HepG2 (cell line): Measurements from ENCODE around the gene BRMS1. TPM values are rescaled to one million over a fixed set of nuclear protein-coding genes. Genes with fewer than 3 reads are reported as not detected.

Source experiments
- ATF1 ChIP-seq: IDR thresholded peaks from 2 replicates; pipeline ENCODE4 v1.6.1; 2016; ENCODE audit warnings: mild to moderate bottlenecking, control low read depth
- CBX5 ChIP-seq: sonication (generic); formaldehyde crosslinking; IDR thresholded peaks from 2 replicates; pipeline ENCODE4 v1.4.0; 2020; ENCODE audit warnings: missing genetic modification reagents, borderline replicate concordance
- EED ChIP-seq: sonication (generic); formaldehyde crosslinking; IDR thresholded peaks from 2 replicates; pipeline ENCODE4 v1.5.0; 2020; ENCODE audit warnings: mild to moderate bottlenecking, missing genetic modification reagents
- ELF3 ChIP-seq: IDR thresholded peaks from 2 replicates; pipeline ENCODE4 v1.6.1; 2016; ENCODE audit warnings: missing genetic modification reagents, missing compliant biosample characterization
- FLYWCH1 ChIP-seq: sonication (generic); formaldehyde crosslinking; IDR thresholded peaks from 2 replicates; pipeline ENCODE4 v1.8.1; 2023; ENCODE audit warnings: mild to moderate bottlenecking, missing genetic modification reagents
- NFYB ChIP-seq: sonication (generic); formaldehyde crosslinking; IDR thresholded peaks from 2 replicates; pipeline ENCODE4 v1.4.0; 2020; ENCODE audit warnings: missing genetic modification reagents
- PHB2 ChIP-seq: fragments of 450-650 bp; IDR thresholded peaks from 2 replicates; pipeline ENCODE4 v1.6.1; 2018; ENCODE audit not compliant: partially characterized antibody
- YEATS4 ChIP-seq: sonication (generic); formaldehyde crosslinking; IDR thresholded peaks from 2 replicates; pipeline ENCODE4 v1.4.0; 2020; ENCODE audit warnings: missing genetic modification reagents, borderline replicate concordance
- ZHX2 ChIP-seq, 2 experiments: sonication (generic) in 1 of 2; formaldehyde crosslinking in 1 of 2; IDR thresholded peaks; 2 replicates each; pipeline versions ENCODE4 v1.6.1 to v1.9.0; 2014 to 2022; ENCODE audit warnings: antibody characterized with exemption in 1 of 2, borderline replicate concordance in 1 of 2, inconsistent platforms in 1 of 2, low read depth in 1 of 2, missing genetic modification reagents in 1 of 2
- ZNF180 ChIP-seq: sonication (generic); formaldehyde crosslinking; IDR thresholded peaks from 2 replicates; pipeline ENCODE4 v1.4.0; 2020; ENCODE audit warnings: low read depth, missing genetic modification reagents, borderline replicate concordance
- ZNF225 ChIP-seq: sonication (generic); formaldehyde crosslinking; IDR thresholded peaks from 2 replicates; pipeline ENCODE4 v1.4.0; 2020; ENCODE audit warnings: mild to moderate bottlenecking, missing genetic modification reagents
- ZNF333 ChIP-seq: sonication (generic); formaldehyde crosslinking; IDR thresholded peaks from 2 replicates; pipeline ENCODE4 v1.4.0; 2020; ENCODE audit warnings: mild to moderate bottlenecking, missing genetic modification reagents, borderline replicate concordance
- ZNF724P ChIP-seq: sonication (generic); formaldehyde crosslinking; IDR thresholded peaks from 2 replicates; pipeline ENCODE4 v1.8.0; 2022; ENCODE audit warnings: missing genetic modification reagents, borderline replicate concordance
- ZNF749 ChIP-seq: sonication (generic); formaldehyde crosslinking; IDR thresholded peaks from 2 replicates; pipeline ENCODE4 v1.8.0; 2022; ENCODE audit warnings: mild to moderate bottlenecking, missing genetic modification reagents, moderate library complexity, borderline replicate concordance
- ZUFSP ChIP-seq: sonication (generic); formaldehyde crosslinking; IDR thresholded peaks from 2 replicates; pipeline ENCODE4 v1.9.0; 2021; ENCODE audit warnings: missing genetic modification reagents, mild to moderate bottlenecking, borderline replicate concordance
- polyA plus RNA-seq, 8 experiments: library from polyadenylated mRNA; depleted of rRNA in 3 of 8; stranded (reverse) in 7 of 8; unstranded in 1 of 8; fragments of >200 nt; fragmentation: Illumina TruSeq in 4 of 8; extraction: Trizol in 4 of 8; gene quantifications; 2 replicates each; pipeline versions ENCODE4 v1.2.1 to v1.2.3, GENCODE V29; 2011 to 2016; ENCODE audit warnings: low read depth in 4 of 8, missing spikeins in 1 of 8, mixed read lengths in 1 of 8; ENCODE audit not compliant: insufficient read depth in 1 of 8
- total RNA-seq, 5 experiments: library from RNA; depleted of rRNA; stranded (reverse); fragments of >200 nt; fragmentation: Illumina TruSeq; extraction: Trizol; gene quantifications; 2 replicates each; pipeline ENCODE4 v1.2.3, GENCODE V29; 2016; ENCODE audit warnings: low read depth in 1 of 5
- TF ChIP-seq, protein P1 (sequence below): sonication (generic); formaldehyde crosslinking; IDR thresholded peaks from 2 replicates; pipeline ENCODE4 v1.5.0; 2020; ENCODE audit warnings: missing genetic modification reagents
- TF ChIP-seq, protein P2 (sequence below): sonication (generic); formaldehyde crosslinking; IDR thresholded peaks from 2 replicates; pipeline ENCODE4 v1.5.1; 2020; ENCODE audit warnings: mild to moderate bottlenecking, missing genetic modification reagents, borderline replicate concordance

The BRMS1 gene
- total and polyA plus RNA-seq, 2 of the 13 experiments (the other 11 are each of a cell fraction or from before 2014, with no cell fraction given): 15.8 to 55.7 TPM

- TF ChIP-seq, protein P1, sequence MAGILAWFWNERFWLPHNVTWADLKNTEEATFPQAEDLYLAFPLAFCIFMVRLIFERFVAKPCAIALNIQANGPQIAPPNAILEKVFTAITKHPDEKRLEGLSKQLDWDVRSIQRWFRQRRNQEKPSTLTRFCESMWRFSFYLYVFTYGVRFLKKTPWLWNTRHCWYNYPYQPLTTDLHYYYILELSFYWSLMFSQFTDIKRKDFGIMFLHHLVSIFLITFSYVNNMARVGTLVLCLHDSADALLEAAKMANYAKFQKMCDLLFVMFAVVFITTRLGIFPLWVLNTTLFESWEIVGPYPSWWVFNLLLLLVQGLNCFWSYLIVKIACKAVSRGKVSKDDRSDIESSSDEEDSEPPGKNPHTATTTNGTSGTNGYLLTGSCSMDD (CRISPR knock-in tag): no peak
- TF ChIP-seq EED (CRISPR knock-in tag) (0 out of 2 replicates have a peak, but pooled peaks have one; percentile 1), ZHX2 (IDR thresholded peaks at IDR 0.05; ENCODE audit: low read depth) (peak; percentile 55; the same call in 1 of the 2 replicates), ZHX2 (CRISPR knock-in tag; IDR thresholded peaks at IDR 0.05; ENCODE audit: borderline replicate concordance) (no peak), PHB2 (no peak), ZNF180 (CRISPR knock-in tag) (no peak), ELF3 (CRISPR knock-in tag) (peak; percentile 81), ZNF225 (CRISPR knock-in tag) (peak; percentile 70; the same call in 1 of the 2 replicates), YEATS4 (CRISPR knock-in tag) (0 out of 2 replicates have a peak, but pooled peaks have one; percentile 48), ZNF333 (CRISPR knock-in tag) (no peak), ATF1 (peak; percentile 70; the same call in 1 of the 2 replicates), ZNF749 (CRISPR knock-in tag) (peak; percentile 84; the same call in 1 of the 2 replicates), CBX5 (CRISPR knock-in tag) (0 out of 2 replicates have a peak, but pooled peaks have one; percentile 23), NFYB (CRISPR knock-in tag) (no peak), ZUFSP (CRISPR knock-in tag) (no peak), ZNF724P (CRISPR knock-in tag) (no peak), FLYWCH1 (CRISPR knock-in tag) (no peak)
- TF ChIP-seq, protein P2, sequence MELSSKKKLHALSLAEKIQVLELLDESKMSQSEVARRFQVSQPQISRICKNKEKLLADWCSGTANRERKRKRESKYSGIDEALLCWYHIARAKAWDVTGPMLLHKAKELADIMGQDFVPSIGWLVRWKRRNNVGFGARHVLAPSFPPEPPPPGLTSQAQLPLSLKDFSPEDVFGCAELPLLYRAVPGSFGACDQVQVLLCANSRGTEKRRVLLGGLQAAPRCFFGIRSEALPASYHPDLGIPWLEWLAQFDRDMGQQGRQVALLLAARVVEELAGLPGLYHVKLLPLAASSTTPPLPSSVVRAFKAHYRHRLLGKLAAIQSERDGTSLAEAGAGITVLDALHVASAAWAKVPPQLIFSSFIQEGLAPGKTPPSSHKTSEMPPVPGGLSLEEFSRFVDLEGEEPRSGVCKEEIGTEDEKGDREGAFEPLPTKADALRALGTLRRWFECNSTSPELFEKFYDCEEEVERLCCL (CRISPR knock-in tag): no peak
These were observed 8.4 kb downstream of the BRMS1 start, which contains the start of gene RIN1 (continued) for GRCh38 chr11:66336234-66337102.
